Body of pancreas (tissue), 4 donors: Measurements from ENCODE around the gene PLCXD1. TPM values are rescaled to one million over a fixed set of nuclear protein-coding genes. Genes with fewer than 3 reads are reported as not detected.
"Not testable (repeated sequence)": the region's sequence is repeated elsewhere in the genome, so short reads cannot be mapped to it uniquely, and the experiment has no call there.

Experiments
- ATAC-seq: fragments of 150-250 bp; one replicate; pipeline ENCODE4 v1.9.1; 2016
- DNase-seq, 4 donors: peaks; one replicate each; pipeline ENCODE4 v3.0.0-alpha.2; 2019
- H3K27ac ChIP-seq, 4 donors: fragments of 200-600 bp; sonication (generic); 1 replicate in 3 of 4; 2 replicates in 1 of 4; pipeline versions ENCODE4 v1.5.1 to v1.6.1; 2016 to 2019; ENCODE audit warnings: mild to moderate bottlenecking in 1 of 4, mixed read lengths in 1 of 4, moderate library complexity in 1 of 4
- H3K27me3 ChIP-seq, 2 donors: fragments of 200-600 bp; sonication (generic); one replicate each; pipeline ENCODE4 v1.6.0; 2016; ENCODE audit warnings: mild to moderate bottlenecking in 1 of 2
- H3K36me3 ChIP-seq, 2 donors: fragments of 200-600 bp; sonication (generic); replicated peaks in 1 of 2; 2 replicates each; pipeline ENCODE4 v1.5.1; 2016; ENCODE audit warnings: low read depth in 2 of 2; ENCODE audit not compliant: insufficient read depth in 1 of 2
- H3K4me1 ChIP-seq: fragments of 200-600 bp; sonication (generic); one replicate; pipeline ENCODE4 v1.6.0; 2016
- H3K4me3 ChIP-seq, 2 donors: fragments of 200-600 bp; sonication (generic); 1 replicate in 1 of 2; 2 replicates in 1 of 2; pipeline ENCODE4 v1.5.1; 2016 to 2019
- H3K9me3 ChIP-seq, 3 donors: fragments of 200-600 bp; sonication (generic); 1 replicate in 2 of 3; 2 replicates in 1 of 3; pipeline ENCODE4 v1.5.1; 2016
- POLR2A ChIP-seq, 3 donors: fragments of 450-650 bp; IDR thresholded peaks; one replicate each; pipeline ENCODE4 v1.6.1; 2016; ENCODE audit warnings: antibody characterized with exemption in 3 of 3, mild to moderate bottlenecking in 2 of 3
- whole genome bisulfite sequencing, 2 donors: methylation state at CpG; one replicate each; pipeline ENCODE4 v1.1.5; 2017; 5-methylcytosine and 5-hydroxymethylcytosine counted together
- intact Hi-C: fragments of 100-400 bp; cut with DNase I; formaldehyde crosslinking; loops from one replicate; pipeline ENCODE4 v1.15.1; 2023
- total RNA-seq, 2 donors: library from RNA; depleted of rRNA; stranded (reverse); fragments of >200 nt; gene quantifications; one replicate each; pipeline ENCODE4 v1.1.0, GENCODE V29; 2016
- TF ChIP-seq, protein P1 (sequence below), 7 experiments: fragments of 450-650 bp in 4 of 7; fragments of 200-600 bp in 3 of 7; sonication (generic) in 3 of 7; IDR thresholded peaks; one replicate each; pipeline ENCODE4 v1.5.1; 2016 to 2019; ENCODE audit warnings: antibody characterized with exemption in 7 of 7

PLCXD1 gene
- total RNA-seq, 2 donors from 2014 or later = 4.2 to 7.3 TPM

DNA sequence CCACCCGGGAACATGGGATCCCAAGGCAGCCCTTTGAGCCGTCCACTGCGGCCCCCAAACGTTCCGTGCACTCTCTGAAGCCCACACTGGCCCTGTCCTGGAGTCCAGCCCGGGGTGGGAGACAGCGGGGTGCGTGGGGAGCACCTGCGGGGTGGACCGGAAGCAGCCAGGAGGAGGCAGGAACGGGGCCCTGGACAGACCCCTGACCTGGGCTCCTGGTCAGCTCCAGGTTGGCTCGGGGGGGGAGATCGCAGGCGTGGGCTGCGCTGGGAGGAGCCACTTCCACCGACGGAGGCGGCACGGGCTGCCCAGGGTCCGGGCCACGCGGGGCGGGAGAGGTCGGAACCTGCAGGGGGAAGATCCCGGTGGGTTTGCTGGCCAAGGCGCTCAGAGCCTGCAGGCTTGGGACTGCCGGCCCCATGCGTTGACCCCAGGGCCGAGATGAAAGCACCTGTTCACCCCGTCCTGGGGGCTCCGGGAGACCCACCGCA is 5.7 kb upstream of the PLCXD1 start:
- Histone ChIP-seq H3K27me3 (no peaks in the 10 kb centered on the region), H3K4me1 (peaks cover 9% of the 10 kb centered on the region), H3K9me3 (no peaks in the 10 kb centered on the region), H3K36me3 (no peaks in the 10 kb centered on the region), H3K27ac (peak overlapping the region in 2 of 4 donors; percentile 54 to 60), H3K4me3 (peak overlapping the region in 1 of 2 donors; percentile 11)
- TF ChIP-seq, protein P1, sequence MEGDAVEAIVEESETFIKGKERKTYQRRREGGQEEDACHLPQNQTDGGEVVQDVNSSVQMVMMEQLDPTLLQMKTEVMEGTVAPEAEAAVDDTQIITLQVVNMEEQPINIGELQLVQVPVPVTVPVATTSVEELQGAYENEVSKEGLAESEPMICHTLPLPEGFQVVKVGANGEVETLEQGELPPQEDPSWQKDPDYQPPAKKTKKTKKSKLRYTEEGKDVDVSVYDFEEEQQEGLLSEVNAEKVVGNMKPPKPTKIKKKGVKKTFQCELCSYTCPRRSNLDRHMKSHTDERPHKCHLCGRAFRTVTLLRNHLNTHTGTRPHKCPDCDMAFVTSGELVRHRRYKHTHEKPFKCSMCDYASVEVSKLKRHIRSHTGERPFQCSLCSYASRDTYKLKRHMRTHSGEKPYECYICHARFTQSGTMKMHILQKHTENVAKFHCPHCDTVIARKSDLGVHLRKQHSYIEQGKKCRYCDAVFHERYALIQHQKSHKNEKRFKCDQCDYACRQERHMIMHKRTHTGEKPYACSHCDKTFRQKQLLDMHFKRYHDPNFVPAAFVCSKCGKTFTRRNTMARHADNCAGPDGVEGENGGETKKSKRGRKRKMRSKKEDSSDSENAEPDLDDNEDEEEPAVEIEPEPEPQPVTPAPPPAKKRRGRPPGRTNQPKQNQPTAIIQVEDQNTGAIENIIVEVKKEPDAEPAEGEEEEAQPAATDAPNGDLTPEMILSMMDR (IDR thresholded peaks at IDR 0.05) = no peak
- TF ChIP-seq POLR2A (IDR thresholded peaks at IDR 0.05) = no peak
- 33 to 95% methylated on average over 5 to 30 of the region's 32 CpGs for WGBS, 2 donors
- DNase-seq (peak in 2 of 4 donors; percentile 5 to 18), ATAC-seq (no peak)
- intact Hi-C loops = no loop called here

DNA sequence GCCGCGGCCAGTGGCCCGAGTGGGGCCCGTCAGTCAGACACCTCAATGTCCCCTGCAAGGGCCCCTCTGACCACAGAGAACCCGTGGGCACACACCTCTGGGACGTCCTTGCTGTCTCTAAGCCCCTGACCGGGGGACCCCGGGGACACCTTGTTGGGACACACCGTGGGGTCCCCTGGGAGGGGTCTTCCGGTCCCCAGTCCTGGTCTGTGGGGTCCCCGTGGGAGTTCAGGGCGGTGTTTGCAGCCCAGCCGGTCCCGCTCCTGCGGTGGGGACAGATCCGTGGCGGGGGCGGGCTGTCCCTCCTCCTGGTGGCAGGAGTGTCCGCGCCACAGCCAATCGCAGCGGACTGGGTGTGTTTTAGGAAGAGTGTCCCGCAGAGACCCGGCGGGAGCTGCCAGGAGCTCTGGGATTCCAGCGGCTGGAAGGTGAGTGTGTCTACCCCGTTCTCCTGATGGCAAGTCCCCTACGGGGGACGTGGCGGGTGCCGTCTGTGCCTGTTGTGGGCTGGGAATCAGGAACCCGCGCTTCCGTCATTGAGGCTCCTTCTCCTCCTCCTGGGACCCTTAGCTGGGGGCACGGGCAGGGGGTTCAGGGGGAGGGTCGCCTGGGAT is 5.1 kb upstream of the PLCXD1 start:
- 0% methylated on average over 29 of the region's 36 CpGs; no CpG with 5 or more reads in 1 of the 2 donors for WGBS, 2 donors
- H3K27me3 ChIP-seq = no peaks in the 10 kb centered on the region
- intact Hi-C loops = no loop called here
- peak overlapping the region; percentile 11 to 53 for H3K4me3 ChIP-seq
- peak; percentile 86 to 91 (median 89) for DNase-seq
- H3K27ac ChIP-seq = peak overlapping the region in 3 of 4 donors; percentile 40 to 60 (median 54)
- H3K36me3 ChIP-seq = no peaks in the 10 kb centered on the region
- H3K9me3 ChIP-seq = no peaks in the 10 kb centered on the region
- H3K4me1 ChIP-seq = peaks cover 9% of the 10 kb centered on the region
- ATAC-seq = peak; percentile 98
- peak; percentile 54 to 90 (median 90) for TF ChIP-seq POLR2A (IDR thresholded peaks at IDR 0.05)
- TF ChIP-seq, protein P1 (IDR thresholded peaks at IDR 0.05) = peak in 4 of 7 experiments; percentile 28 to 45 (median 42)

DNA sequence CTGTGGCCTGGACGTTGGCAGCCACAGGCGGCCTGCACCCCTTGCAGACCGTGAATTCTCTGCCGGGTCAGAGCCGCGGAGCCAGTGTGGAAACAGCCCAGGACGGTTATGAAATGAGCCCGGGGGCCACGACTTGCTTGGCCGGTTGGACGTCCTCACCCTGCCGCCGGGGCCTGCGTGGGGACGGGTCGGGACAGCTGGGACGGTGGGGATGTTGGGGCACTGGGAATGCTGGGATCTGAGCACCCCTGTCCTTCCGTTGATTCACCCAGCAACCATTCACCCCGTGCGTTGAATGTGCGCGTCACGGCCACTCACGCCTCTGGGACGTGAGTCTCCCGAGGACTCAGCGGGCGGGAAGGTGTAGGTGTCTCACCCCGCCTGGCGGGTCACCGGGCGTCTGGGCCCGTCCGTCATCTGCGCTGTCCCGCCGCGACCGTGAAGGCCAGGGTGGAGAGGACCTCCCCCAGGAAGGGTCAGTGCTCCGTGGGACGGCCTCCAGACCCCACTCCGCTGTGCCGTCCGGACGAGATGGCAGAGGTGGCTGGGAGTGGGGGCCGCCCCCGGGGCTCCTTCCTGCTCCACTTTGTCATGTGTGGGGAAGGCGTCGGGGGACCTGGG is 4.5 kb upstream of the PLCXD1 start:
- H3K4me3 ChIP-seq = peak overlapping the region; percentile 11 to 53
- H3K27me3 ChIP-seq = no peaks in the 10 kb centered on the region
- ATAC-seq (peak; percentile 69), DNase-seq (peak; percentile 64 to 73 (median 66))
- WGBS, 2 donors = 0 to 3% methylated on average over 12 to 49 of the region's 49 CpGs
- H3K9me3 ChIP-seq = no peaks in the 10 kb centered on the region
- peaks cover 15% of the 10 kb centered on the region for H3K4me1 ChIP-seq
- TF ChIP-seq, protein P1 (IDR thresholded peaks at IDR 0.05) = no peak
- peak in 1 of 3 donors; percentile 48 for TF ChIP-seq POLR2A (IDR thresholded peaks at IDR 0.05)
- intact Hi-C loops = no loop called here
- peak overlapping the region in 3 of 4 donors; percentile 40 to 60 (median 54) for H3K27ac ChIP-seq
- H3K36me3 ChIP-seq = no peaks in the 10 kb centered on the region

DNA sequence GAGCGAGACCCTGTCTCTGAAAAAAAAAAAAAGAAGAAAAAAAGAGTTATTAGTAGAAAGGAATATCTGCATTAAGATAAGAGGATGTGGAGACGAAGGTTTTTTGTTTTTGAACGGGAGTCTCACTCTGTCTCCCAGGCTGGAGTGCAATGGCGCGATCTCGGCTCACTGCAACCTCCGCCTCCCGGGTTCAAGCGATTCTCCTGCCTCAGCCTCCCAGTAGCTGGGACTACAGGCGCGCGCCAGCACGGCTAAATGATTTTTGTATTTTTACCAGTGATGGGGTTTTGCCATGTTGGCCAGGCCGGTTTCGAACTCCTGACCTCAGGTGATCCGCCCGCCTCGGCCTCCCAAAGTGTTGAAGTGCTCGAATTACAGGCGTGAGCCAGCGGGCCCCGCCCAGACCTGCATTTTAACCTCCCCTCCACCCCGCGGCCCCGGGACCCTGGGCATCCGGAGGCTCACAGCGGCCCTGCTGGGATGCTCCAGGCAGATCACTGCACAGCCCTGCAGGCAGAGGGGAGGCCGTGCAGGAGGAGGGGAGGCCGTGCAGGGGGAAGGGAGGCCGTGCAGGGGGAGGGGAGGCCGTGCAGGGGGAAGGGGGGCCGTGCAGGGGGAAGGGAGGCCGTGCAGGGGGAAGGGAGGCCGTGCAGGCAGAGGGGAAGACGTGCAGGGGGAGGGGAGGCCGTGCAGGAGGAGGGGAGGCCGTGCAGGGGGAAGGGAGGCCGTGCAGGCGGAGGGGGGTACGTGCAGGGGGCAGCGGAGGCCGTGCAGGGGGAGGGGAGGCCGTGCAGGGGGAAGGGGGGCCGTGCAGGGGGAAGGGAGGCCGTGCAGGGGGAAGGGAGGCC is 1.2 kb upstream of the PLCXD1 start:
- intact Hi-C loops, H3K36me3 ChIP-seq, H3K4me3 ChIP-seq, H3K27me3 ChIP-seq, H3K9me3 ChIP-seq, ATAC-seq, H3K27ac ChIP-seq: not testable (repeated sequence)
- 86 to 96% methylated on average over 14 to 26 of the region's 45 CpGs for WGBS, 2 donors
- peak in 1 of 4 donors; percentile 9 for DNase-seq
- peaks cover 22% of the 10 kb centered on the region for H3K4me1 ChIP-seq

DNA sequence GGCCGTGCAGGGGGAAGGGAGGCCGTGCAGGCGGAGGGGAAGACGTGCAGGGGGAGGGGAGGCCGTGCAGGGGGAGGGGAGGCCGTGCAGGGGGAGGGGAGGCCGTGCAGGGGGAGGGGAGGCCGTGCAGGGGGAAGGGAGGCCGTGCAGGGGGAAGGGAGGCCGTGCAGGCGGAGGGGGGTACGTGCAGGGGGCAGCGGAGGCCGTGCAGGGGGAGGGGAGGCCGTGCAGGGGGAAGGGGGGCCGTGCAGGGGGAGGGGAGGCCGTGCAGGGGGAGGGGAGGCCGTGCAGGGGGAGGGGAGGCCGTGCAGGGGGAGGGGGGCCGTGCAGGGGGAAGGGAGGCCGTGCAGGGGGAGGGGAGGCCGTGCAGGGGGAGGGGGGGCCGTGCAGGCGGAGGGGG is 459 bp upstream of the PLCXD1 start:
- H3K4me3 ChIP-seq, H3K27ac ChIP-seq, ATAC-seq, intact Hi-C loops, DNase-seq, H3K36me3 ChIP-seq, H3K9me3 ChIP-seq, H3K27me3 ChIP-seq: not testable (repeated sequence)
- WGBS, 2 donors = no CpG with 5 or more reads among the region's 24 CpGs
- peaks cover 19% of the 10 kb centered on the region for H3K4me1 ChIP-seq

DNA sequence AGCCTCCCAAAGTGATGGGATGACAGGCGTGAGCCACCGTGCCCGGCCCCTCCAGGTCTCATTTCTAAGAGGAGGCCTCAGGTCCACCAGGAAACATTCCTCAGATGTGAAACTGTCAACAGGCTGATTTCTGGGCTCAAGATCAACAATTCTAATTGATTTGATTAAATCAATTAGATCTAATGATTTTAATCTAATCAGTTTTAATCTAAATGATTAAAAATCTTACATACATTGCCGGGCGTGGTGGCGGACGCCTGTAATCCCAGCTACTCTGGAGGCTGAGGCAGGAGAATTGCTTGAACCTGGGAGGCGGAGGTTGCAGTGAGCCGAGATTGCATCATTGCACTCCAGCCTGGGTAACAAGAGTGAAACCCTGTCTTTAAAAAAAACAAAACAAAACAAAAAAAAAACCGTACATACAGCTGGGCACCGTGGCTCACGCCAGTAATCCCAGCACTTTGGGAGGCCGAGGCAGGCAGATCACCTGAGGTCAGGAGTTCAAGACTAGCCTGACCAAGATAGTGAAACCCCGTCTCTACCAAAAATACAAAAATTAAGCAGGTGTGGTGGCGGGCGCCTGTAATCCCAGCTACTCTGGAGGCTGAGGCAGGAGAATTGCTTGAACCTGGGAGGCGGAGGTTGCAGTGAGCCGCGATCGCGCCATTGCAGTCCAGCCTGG is 960 bp downstream of the PLCXD1 start:
- Histone ChIP-seq H3K27ac (peak overlapping the region in 3 of 4 donors; percentile 30 to 65 (median 64)), H3K4me1 (peaks cover 13% of the 10 kb centered on the region)
- 75 to 83% methylated on average over 21 of the region's 21 CpGs for WGBS, 2 donors
- H3K9me3 ChIP-seq, intact Hi-C loops, ATAC-seq, H3K36me3 ChIP-seq, H3K27me3 ChIP-seq, H3K4me3 ChIP-seq: not testable (repeated sequence)
- DNase-seq = peak in 3 of 4 donors; percentile 1 to 8 (median 2)
